DND-41 (cell line): ENCODE results near the gene ANK3.

Source experiments
- ATAC-seq: fragments of 200-7000 bp; cut with Tn5 transposase; 3 replicates; pipeline ENCODE4 v1.9.1; 2021; ENCODE audit warnings: low read depth; ENCODE audit not compliant: insufficient read depth
- DNase-seq: peaks from one replicate; pipeline ENCODE4 v3.0.0-alpha.2; 2020
- H2AFZ ChIP-seq: 2 replicates; pipeline ENCODE4 v1.6.0; 2012; ENCODE audit warnings: low read depth, low read length
- H3K27ac ChIP-seq: 2 replicates; pipeline ENCODE4 v1.5.1; 2012; ENCODE audit warnings: low read length, inconsistent platforms
- H3K27me3 ChIP-seq: fragments of 200-600 bp; sonication (generic); 2 replicates; pipeline ENCODE4 v1.6.0; 2012; ENCODE audit warnings: low read length, mild to moderate bottlenecking, inconsistent platforms; ENCODE audit not compliant: insufficient read depth, poor library complexity
- H3K36me3 ChIP-seq: 2 replicates; pipeline ENCODE4 v1.5.1; 2012; ENCODE audit warnings: low read length, inconsistent platforms; ENCODE audit not compliant: insufficient read depth
- H3K4me1 ChIP-seq: 2 replicates; pipeline ENCODE4 v1.5.1; 2012; ENCODE audit warnings: mild to moderate bottlenecking, low read length; ENCODE audit not compliant: insufficient read depth
- H3K4me2 ChIP-seq: 2 replicates; pipeline ENCODE4 v1.6.0; 2012; ENCODE audit warnings: mild to moderate bottlenecking, moderate library complexity, low read length, inconsistent platforms; ENCODE audit not compliant: insufficient read depth
- H3K4me3 ChIP-seq, 2 experiments: fragments of 200-600 bp in 1 of 2; shearing (Covaris generic) in 1 of 2; 2 replicates each; pipeline ENCODE4 v1.5.1; 2012 to 2016; ENCODE audit warnings: inconsistent platforms in 2 of 2, low read length in 2 of 2, mild to moderate bottlenecking in 2 of 2, low read depth in 1 of 2, moderate library complexity in 1 of 2
- H3K79me2 ChIP-seq: 2 replicates; pipeline ENCODE4 v1.6.0; 2012; ENCODE audit warnings: low read length, inconsistent platforms; ENCODE audit not compliant: insufficient read depth
- H3K9ac ChIP-seq: 2 replicates; pipeline ENCODE4 v1.6.0; 2012; ENCODE audit warnings: low read depth, mild to moderate bottlenecking, inconsistent platforms, low read length, moderate library complexity
- H3K9me3 ChIP-seq: 2 replicates; pipeline ENCODE4 v1.5.1; 2012; ENCODE audit warnings: low read length, moderate library complexity, mild to moderate bottlenecking, inconsistent platforms; ENCODE audit not compliant: insufficient read depth, severe bottlenecking
- H4K20me1 ChIP-seq: 2 replicates; pipeline ENCODE4 v1.6.0; 2012; ENCODE audit warnings: low read length; ENCODE audit not compliant: insufficient read depth
- CTCF ChIP-seq: IDR thresholded peaks from 2 replicates; pipeline ENCODE4 v1.5.1; 2012; ENCODE audit warnings: borderline replicate concordance, low read length, moderate library complexity, mild to moderate bottlenecking; ENCODE audit not compliant: poor library complexity, severe bottlenecking; ENCODE audit errors: extremely low read depth
- EZH2 ChIP-seq: IDR thresholded peaks from 3 replicates; pipeline ENCODE4 v1.6.1; 2012; ENCODE audit warnings: borderline replicate concordance, low read depth, mild to moderate bottlenecking, moderate library complexity, low read length, inconsistent platforms; ENCODE audit not compliant: severe bottlenecking

The ANK3 gene

GRCh38 chr10:60311821-60312220 lies 77.9 kb downstream of the ANK3 start:
- no peak for ATAC-seq
- no peak overlapping the region for H3K27ac ChIP-seq

GRCh38 chr10:60310740-60311139 lies 78.9 kb downstream of the ANK3 start:
- Histone ChIP-seq H3K27ac (no peak overlapping the region), H3K79me2 (no peaks in the 10 kb centered on the region), H3K4me2 (no peak overlapping the region), H4K20me1 (no peaks in the 10 kb centered on the region), H3K36me3 (no peaks in the 10 kb centered on the region), H3K4me3 (no peak overlapping the region), H3K9me3 (no peaks in the 10 kb centered on the region), H3K9ac (no peak overlapping the region), H3K27me3 (no peaks in the 10 kb centered on the region), H2AFZ (no peak overlapping the region), H3K4me1 (no peaks in the 10 kb centered on the region)
- TF ChIP-seq EZH2 (no peak), CTCF (no peak)
- DNase-seq (no peak), ATAC-seq (no peak)

More at GRCh38 chr10:60311821-60312220, 77.9 kb downstream of the ANK3 start:
- TF ChIP-seq CTCF (no peak), EZH2 (no peak)
- Histone ChIP-seq H3K4me3 (no peak overlapping the region), H3K79me2 (no peaks in the 10 kb centered on the region), H3K4me1 (no peaks in the 10 kb centered on the region), H4K20me1 (no peaks in the 10 kb centered on the region), H3K4me2 (no peak overlapping the region), H3K9ac (no peak overlapping the region), H3K9me3 (no peaks in the 10 kb centered on the region), H3K36me3 (no peaks in the 10 kb centered on the region), H2AFZ (no peak overlapping the region), H3K27me3 (no peaks in the 10 kb centered on the region)
- no peak for DNase-seq

GRCh38 chr10:60309891-60310290 lies 79.8 kb downstream of the ANK3 start:
- ATAC-seq (no peak), DNase-seq (no peak)
- H3K27me3 ChIP-seq = no peaks in the 10 kb centered on the region
- H3K36me3 ChIP-seq = no peaks in the 10 kb centered on the region
- no peaks in the 10 kb centered on the region for H3K4me1 ChIP-seq
- TF ChIP-seq EZH2 (no peak), CTCF (no peak)
- H3K27ac ChIP-seq = no peak overlapping the region
- no peak overlapping the region for H3K4me2 ChIP-seq
- no peak overlapping the region for H2AFZ ChIP-seq
- H3K4me3 ChIP-seq = no peak overlapping the region
- no peaks in the 10 kb centered on the region for H3K79me2 ChIP-seq
- H3K9me3 ChIP-seq = no peaks in the 10 kb centered on the region
- H4K20me1 ChIP-seq = no peaks in the 10 kb centered on the region
- H3K9ac ChIP-seq = no peak overlapping the region

- no peak for TF ChIP-seq EZH2
- TF ChIP-seq CTCF = no peak
- no peak overlapping the region for H3K27ac ChIP-seq
- H3K4me1 ChIP-seq = no peaks in the 10 kb centered on the region
- no peak overlapping the region for H3K4me3 ChIP-seq
- no peak overlapping the region for H3K4me2 ChIP-seq
- no peaks in the 10 kb centered on the region for H3K27me3 ChIP-seq
- no peaks in the 10 kb centered on the region for H3K36me3 ChIP-seq
- no peaks in the 10 kb centered on the region for H3K79me2 ChIP-seq
- H4K20me1 ChIP-seq = no peaks in the 10 kb centered on the region
- H3K9ac ChIP-seq = no peak overlapping the region
- ATAC-seq (no peak), DNase-seq (no peak)
- H2AFZ ChIP-seq = no peak overlapping the region
- H3K9me3 ChIP-seq = no peaks in the 10 kb centered on the region
Observed at GRCh38 chr10:60309371-60309770, 80.3 kb downstream of the ANK3 start.
